D341Med (cell line): ENCODE measurements around the gene SYT8.
"Not testable (repeated sequence)": the region's sequence is repeated elsewhere in the genome, so short reads cannot be mapped to it uniquely, and the experiment has no call there.

ENCODE experiments used
- DNase-seq: peaks from one replicate; pipeline ENCODE4 v3.0.0; 2012; ENCODE audit warnings: low spot score

Gene SYT8, protein sequence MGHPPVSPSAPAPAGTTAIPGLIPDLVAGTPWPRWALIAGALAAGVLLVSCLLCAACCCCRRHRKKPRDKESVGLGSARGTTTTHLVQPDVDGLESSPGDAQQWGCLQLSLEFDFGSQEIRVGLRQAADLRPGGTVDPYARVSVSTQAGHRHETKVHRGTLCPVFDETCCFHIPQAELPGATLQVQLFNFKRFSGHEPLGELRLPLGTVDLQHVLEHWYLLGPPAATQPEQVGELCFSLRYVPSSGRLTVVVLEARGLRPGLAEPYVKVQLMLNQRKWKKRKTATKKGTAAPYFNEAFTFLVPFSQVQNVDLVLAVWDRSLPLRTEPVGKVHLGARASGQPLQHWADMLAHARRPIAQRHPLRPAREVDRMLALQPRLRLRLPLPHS

GRCh38 chr11:1834779-1835670 is at the start of gene SYT8:
Gene SYT8, plus strand, starts transcription at chr11:1834990. Its CDS starts 116 bp downstream, at chr11:1835106.
- DNase-seq, result no peak

GRCh38 chr11:1785749-1786413 is 48.9 kb upstream of the SYT8 start:
- no peak for DNase-seq

DNA sequence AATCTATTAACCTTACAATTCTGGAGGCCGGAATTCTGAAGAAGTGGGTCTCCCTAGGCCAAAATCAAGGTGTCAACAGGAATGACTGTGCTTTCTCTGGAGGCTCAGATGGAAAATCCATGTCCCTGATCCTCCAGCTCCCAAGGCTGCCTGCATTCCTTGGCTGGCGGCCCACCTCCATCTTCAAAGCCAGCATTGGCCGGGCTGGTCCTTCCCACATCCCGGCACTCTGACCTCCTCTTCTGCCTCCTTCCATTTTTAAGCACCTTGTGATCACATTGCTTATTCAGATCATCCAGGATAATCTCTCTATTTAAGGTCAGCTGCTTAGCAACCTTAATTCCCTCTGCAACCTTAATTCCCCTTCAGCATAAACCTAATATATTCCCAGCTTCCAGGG is 48.3 kb upstream of the SYT8 start:
- DNase-seq, result no peak

DNA sequence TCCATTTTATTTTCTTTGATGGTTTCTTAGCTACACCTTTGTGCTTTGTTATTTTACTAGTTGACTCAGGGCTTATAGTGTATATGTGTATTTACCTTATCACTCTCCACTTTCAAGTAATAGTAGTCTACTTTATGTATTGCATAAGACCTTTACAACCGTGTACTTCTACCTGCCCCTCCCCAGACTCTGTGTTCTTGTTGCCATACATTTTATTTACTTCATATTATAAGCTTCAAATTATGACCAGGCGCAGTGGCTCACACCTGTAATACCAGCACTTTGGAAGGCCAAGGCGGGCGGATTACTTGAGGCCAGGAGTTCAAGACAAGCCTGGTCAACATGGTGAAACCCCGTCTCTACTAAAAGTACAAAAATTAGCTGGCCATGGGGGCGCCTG is 42.9 kb upstream of the SYT8 start:
- DNase-seq, result no peak

DNA sequence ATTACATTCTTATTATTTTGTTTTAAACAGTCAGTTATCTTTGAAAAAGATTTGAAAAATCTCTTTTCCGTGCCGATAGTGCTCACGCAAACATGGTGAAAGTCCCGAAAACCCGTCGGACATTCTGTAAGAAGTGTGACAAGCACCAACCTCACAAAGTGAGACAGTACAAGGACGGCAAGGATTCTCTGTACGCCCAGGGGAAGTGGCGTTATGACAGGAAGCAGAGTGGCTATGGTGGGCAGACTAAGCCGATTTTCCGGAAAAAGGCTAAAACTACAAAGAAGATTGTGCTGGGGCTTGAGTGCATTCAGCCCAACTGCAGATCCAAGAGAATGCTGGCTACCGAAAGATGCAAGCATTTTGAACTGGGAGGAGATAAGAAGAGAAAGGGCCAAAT is 42.3 kb upstream of the SYT8 start:
- DNase-seq, result no peak

- DNase-seq, result no peak
Observed at GRCh38 chr11:1793081-1793480, 41.7 kb upstream of the SYT8 start.

DNA sequence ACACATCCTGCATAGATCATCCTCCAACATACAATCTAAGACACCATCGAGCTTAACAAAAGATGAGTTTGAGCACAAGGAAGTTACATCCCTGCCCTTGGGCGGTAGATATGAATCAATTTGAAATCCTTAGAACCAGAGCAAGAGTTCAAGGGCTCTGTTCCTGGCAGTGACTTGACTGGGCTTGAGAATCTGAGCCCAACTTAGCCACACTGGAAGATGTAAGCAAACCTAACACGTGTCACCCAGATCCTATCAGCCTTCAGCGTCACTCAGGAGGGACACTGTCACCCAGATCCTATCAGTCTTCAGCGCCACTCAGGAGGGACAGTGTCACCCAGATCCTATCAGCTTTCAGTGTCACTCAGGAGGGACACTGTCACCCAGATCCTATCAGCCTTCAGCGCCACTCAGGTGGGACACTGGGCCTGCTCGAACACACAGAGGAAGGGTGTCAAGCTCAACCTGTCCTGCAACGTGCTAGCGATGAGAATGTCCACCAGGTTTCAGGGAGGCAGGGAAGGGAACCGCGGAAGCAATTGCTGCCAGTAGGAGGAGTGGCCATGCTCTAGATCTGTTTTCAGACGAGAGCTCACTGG is 38.3 kb upstream of the SYT8 start:
- DNase-seq, result no peak

- no peak for DNase-seq
Observed at GRCh38 chr11:1797391-1798125, 37.2 kb upstream of the SYT8 start.

DNA sequence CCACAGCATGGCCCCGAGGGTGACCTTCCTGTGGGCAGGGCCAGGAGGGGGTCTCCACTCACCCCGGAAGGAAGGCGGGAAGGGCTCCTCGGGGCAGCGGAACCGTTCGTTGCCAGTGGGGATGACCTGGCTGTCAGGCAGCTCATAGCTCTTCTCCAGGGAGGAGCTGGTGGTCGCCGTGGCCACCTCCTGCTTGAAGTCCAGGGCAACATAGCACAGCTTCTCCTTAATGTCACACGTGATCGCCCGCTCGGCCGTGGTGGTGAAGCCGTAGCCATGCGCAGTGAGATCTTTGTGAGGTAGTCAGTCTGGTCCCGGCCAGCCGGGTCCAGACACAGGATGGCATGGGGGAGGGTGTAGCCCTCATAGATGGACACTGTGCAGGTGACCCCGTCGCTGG is 31.5 kb upstream of the SYT8 start:
- DNase-seq, result no peak

DNA sequence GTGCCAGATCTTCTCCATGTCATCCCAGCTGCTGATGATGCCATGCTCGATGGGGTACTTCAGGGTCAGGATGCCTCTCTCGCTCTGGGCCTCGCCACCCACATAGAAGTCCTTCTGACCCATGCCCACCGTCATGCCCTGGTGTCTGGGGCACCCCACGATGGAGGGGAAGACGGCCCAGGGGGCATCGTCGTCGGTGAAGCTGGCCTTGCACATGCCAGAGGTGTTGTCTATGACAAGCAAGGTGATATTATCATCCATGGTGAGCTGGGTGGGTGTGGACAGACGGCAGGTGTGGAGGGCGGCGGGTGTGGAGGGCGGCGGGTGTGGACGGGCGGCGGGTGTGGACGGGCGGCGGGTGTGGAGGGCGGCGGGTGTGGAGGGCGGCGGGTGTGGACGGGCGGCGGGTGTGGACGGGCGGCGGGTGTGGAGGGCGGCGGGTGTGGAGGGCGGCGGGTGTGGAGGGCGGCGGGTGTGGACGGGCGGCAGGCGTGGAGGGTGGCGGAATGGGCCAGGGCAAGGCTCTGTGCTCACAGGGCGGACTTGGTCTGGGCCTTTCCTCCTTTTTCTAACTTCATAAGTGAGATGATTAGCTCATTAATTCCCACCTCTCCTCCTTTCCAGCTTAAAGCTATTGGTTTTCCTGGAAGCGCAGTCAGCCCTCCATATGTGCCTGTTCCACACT is 30.8 kb upstream of the SYT8 start:
- not testable (repeated sequence) for DNase-seq

GRCh38 chr11:1805525-1805924 is 29.3 kb upstream of the SYT8 start:
- DNase-seq, result no peak

- DNase-seq, result no peak
Observed at GRCh38 chr11:1807264-1807995, 27.4 kb upstream of the SYT8 start.

GRCh38 chr11:1810761-1811160 is 24.0 kb upstream of the SYT8 start:
- DNase-seq, result no peak

DNA sequence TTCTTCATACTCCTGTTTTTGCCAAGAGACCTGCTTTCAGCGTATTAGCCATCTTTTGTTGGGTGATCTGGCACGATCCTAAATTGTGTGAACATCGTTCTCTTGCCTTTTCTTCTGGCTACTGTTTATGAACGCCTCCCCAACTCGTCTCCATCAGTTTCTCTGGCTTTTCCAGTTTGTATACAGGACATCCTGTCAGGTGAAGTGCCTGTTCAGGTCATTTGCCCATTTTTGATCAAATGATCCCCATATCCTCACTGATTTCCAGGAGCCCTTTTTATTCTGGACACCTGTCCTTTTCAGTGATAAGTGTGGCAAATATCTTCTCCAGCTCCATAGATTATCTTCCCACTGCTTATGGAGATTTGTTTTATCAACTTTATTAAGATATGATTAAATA is 22.5 kb upstream of the SYT8 start:
- no peak for DNase-seq

GRCh38 chr11:1812801-1813200 is 22.0 kb upstream of the SYT8 start:
- no peak for DNase-seq

DNA sequence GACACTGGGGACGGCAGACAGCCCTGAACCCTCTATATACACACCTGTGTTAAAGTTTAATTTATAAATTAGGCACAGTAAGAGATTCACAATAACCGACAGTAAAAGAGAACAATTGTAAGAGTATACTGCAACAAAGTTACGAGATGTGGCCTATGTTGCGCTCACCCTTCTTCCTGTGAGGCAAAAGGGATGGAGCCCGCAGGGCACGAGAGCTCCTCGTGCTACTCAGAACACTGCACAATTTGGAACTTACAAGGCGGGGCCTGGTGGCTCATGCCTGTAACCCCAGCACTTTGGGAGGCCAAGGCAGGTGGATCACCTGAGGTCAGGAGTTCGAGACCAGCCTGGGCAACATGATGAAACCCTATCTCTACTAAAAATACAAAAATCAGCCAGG is 21.4 kb upstream of the SYT8 start:
- DNase-seq, result not testable (repeated sequence)

DNA sequence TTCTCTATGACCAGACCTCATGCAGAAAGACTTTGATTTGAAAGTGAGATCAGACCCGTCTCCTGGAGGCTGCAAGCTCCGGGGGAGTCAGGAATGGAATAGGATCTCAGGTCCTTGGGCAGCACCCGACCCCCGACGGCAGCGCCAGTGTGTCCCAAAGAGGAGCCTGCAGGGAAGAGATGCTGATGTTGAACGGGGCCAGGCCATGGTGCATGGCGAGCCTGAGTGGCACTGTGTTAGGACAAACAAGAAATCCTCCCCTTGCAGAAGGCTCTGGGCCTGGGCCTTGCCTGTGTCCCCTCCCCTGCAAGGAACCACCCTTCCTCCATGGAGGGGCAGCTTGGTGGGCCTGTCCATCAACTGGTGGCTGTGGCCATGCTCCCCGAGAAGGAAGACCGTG is 20.1 kb upstream of the SYT8 start:
- DNase-seq, result no peak

- DNase-seq, result no peak
Observed at GRCh38 chr11:1815311-1815710, 19.5 kb upstream of the SYT8 start.

DNA sequence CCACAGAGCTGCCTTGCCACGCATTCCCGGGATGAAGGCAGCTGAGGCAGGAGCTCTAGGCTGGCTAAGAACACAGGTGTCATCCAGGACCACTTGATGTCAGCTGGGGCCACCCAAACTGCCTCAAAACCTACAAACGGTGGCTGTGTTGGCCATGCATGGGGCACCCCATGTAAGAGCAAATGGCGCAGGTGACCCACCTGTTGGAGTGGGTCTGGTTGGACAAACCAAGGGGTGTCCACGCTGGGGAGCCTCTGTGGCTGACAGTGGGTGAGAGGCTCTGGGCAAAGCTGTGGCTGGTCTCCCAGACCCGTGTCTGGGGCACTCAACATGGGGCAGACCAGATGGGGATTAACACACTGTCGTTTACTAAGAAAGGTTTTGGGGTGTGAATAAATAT is 19.0 kb upstream of the SYT8 start:
- no peak for DNase-seq

GRCh38 chr11:1817000-1817399 is 17.8 kb upstream of the SYT8 start:
- DNase-seq, result no peak
